ENCODE measurements around the gene PCDHB9. TPM values are rescaled to one million over a fixed set of nuclear protein-coding genes. Genes with fewer than 3 reads are reported as not detected.

PCDHB9 gene
- total and polyA plus RNA-seq, 2 of the 4 experiments (the other 2 are of a cell fraction), result 0.10 to 0.18 TPM

GRCh38 chr5:141234109-141234667 lies 47.2 kb downstream of the PCDHB9 start:
- Histone ChIP-seq H4K20me1 (ENCODE audit: insufficient read depth, low read length) (no peaks in the 10 kb centered on the region), H3K9me1 (ENCODE audit: insufficient read depth, low read length) (no peaks in the 10 kb centered on the region), H2BK20ac (ENCODE audit: low read depth, low read length) (no peak overlapping the region), H3K27ac (ENCODE audit: insufficient read depth, low read length) (no peak overlapping the region), H3K4me2 (ENCODE audit: low read depth, low read length) (peak overlapping the region; percentile 31; the same call in 1 of the 2 replicates), H2BK120ac (ENCODE audit: low read depth, low read length) (no peak overlapping the region), H3K4me1 (ENCODE audit: control insufficient read depth, insufficient read depth, low read length) (no peaks in the 10 kb centered on the region), H3K4me3 (ENCODE audit: insufficient read depth, low read depth, low read length) (peak overlapping the region; percentile 53), H2AK9ac (replicated peaks; ENCODE audit: low read depth, low read length, poor library complexity) (no peak overlapping the region), H2BK15ac (ENCODE audit: low read depth, low read length) (no peak overlapping the region), H3K18ac (ENCODE audit: low read depth, low read length) (no peak overlapping the region), H3K56ac (ENCODE audit: extremely low read depth, insufficient read depth, low read length) (no peak overlapping the region), H2BK5ac (ENCODE audit: low read depth, low read length, poor library complexity, severe bottlenecking) (no peak overlapping the region), H3K23ac (ENCODE audit: low read depth, low read length) (no peak overlapping the region), H3K27me3 (ENCODE audit: control insufficient read depth, insufficient read depth, low read length) (no peaks in the 10 kb centered on the region), H3K4ac (ENCODE audit: low read depth, low read length) (no peak overlapping the region), H4K5ac (ENCODE audit: low read depth, low read length) (no peak overlapping the region), H3K36me3 (ENCODE audit: control insufficient read depth, insufficient read depth, low read length) (no peaks in the 10 kb centered on the region), H3K9me3 (ENCODE audit: control insufficient read depth, insufficient read depth, low read length) (peaks cover 30% of the 10 kb centered on the region), H3K14ac (replicated peaks; ENCODE audit: low read depth, low read length) (no peak overlapping the region), H4K8ac (ENCODE audit: low read depth in 2 of 2, low read length in 2 of 2) (no peak overlapping the region), H4K91ac (ENCODE audit: insufficient read depth, low read depth, low read length) (no peak overlapping the region), H3K9ac (ENCODE audit: low read depth, low read length) (no peak overlapping the region), H3K79me1 (ENCODE audit: low read depth in 1 of 2, low read length in 2 of 2) (no peaks in the 10 kb centered on the region), H2AK5ac (ENCODE audit: low read depth, low read length) (no peak overlapping the region), H2AFZ (replicated peaks; ENCODE audit: low read length, poor library complexity) (no peak overlapping the region)
- TF ChIP-seq NFE2L2 (IDR thresholded peaks at IDR 0.05; ENCODE audit: low read depth, low read length), result no peak
- TF ChIP-seq SMC3 (IDR thresholded peaks at IDR 0.05; ENCODE audit: low read depth, low read length), result no peak
- peak; percentile 36; the same call in 1 of the 2 replicates for TF ChIP-seq CTCF (conservative IDR thresholded peaks at IDR 0.05; ENCODE audit: low read depth, low read length)
- TF ChIP-seq USF2 (IDR thresholded peaks at IDR 0.05; ENCODE audit: low read depth, low read length), result no peak
- TF ChIP-seq CEBPB (IDR thresholded peaks at IDR 0.05; ENCODE audit: low read depth, low read length), result no peak
- peak; percentile 25; the same call in 1 of the 2 replicates for TF ChIP-seq RAD21 (IDR thresholded peaks at IDR 0.05; ENCODE audit: low read length)
- TF ChIP-seq RCOR1 (IDR thresholded peaks at IDR 0.05; ENCODE audit: insufficient replicate concordance, low read length), result no peak
- 7% methylated on average over 3 of the region's 15 CpGs; no CpG with 5 or more reads in 1 of the 2 experiments for WGBS, 2 experiments (ENCODE audit: extremely low coverage in 2 of 2, insufficient read length in 1 of 2)
- dilution Hi-C loops (cut with HindIII; ENCODE audit: low sequenced_read_pairs, unreplicated experiment) (no loop called here), in situ Hi-C loops (cut with MboI; ENCODE audit: low sequenced_read_pairs) (loop anchor here (10.0 kb wide), 1 partner anchor 331 kb away; no protein-coding TSS in a partner anchor), intact Hi-C loops (cut with micrococcal nuclease) (no loop called here)
- POLR2A ChIA-PET (ENCODE audit: unreplicated experiment), result no interaction called here
- BruUV-seq (replicated peaks), result no TSS peak
- ATAC-seq (ENCODE audit: low read depth), result no peak
- peak; percentile 3 for DNase-seq
- CTCF ChIA-PET, result no interaction called here
